Glomerular endothelial cell (primary cell): ENCODE measurements around the gene MRPS27. TPM values are rescaled to one million over a fixed set of nuclear protein-coding genes. Genes with fewer than 3 reads are reported as not detected.

Experiments
- DNase-seq: peaks from one replicate; pipeline ENCODE4 v3.0.0-alpha.2; 2011; ENCODE audit warnings: low read depth, low spot score; ENCODE audit errors: extremely low read depth
- total RNA-seq: library from RNA; depleted of rRNA; stranded (reverse); fragments of >200 nt; gene quantifications from 2 replicates; pipeline ENCODE4 v1.2.3, GENCODE V29; 2015

Gene MRPS27
- total RNA-seq, 1 donor from 2014 or later, result 45.9 TPM

- DNase-seq, result no peak
These were observed 84.3 kb downstream of the MRPS27 start for GRCh38 chr5:72235725-72236124.

- DNase-seq, result no peak
These were observed 85.2 kb downstream of the MRPS27 start for GRCh38 chr5:72234868-72235267.

- no peak for DNase-seq
These were observed 85.8 kb downstream of the MRPS27 start for GRCh38 chr5:72234265-72234700.

DNA sequence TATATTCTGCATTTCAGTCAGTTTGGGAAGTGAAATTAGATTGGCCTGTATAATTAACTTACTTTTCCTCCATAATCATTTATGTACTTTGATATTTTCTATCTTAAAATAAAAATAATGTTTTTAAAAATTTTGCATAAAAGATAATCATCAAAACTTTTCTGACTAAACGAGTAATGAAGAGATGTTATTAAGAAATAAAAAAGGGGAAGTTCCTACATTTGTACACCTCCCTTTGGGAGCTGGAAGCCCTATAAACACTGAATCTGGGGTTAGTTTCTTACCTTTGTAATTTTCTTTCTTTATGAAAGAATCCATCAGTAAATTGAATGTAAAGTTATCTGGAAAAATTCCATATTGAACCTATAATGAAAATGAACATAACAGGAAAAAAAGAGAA is 86.2 kb downstream of the MRPS27 start:
- DNase-seq, result no peak

DNA sequence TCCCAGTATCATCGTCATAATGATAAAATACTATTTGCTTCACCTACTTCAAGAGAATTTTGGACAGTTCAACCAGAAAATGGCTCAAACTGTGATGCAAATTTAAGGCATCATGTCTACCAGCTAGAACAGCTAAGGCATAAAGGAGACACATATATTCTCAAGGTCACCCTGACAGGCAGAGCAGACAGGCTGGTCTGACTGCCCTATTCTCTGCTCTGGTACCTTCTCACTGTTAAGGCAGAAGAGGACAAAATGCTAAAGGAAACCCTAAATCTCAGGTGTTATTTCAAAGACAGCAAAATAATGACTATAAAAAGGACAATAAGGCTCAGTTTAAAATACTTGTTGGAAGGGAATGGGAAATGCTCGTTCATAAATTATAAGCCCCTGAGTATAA is 87.2 kb downstream of the MRPS27 start:
- no peak for DNase-seq

- no peak for DNase-seq
These were observed 87.9 kb downstream of the MRPS27 start for GRCh38 chr5:72231991-72232703.

GRCh38 chr5:72228960-72229359 is 91.1 kb downstream of the MRPS27 start:
- DNase-seq, result no peak

DNA sequence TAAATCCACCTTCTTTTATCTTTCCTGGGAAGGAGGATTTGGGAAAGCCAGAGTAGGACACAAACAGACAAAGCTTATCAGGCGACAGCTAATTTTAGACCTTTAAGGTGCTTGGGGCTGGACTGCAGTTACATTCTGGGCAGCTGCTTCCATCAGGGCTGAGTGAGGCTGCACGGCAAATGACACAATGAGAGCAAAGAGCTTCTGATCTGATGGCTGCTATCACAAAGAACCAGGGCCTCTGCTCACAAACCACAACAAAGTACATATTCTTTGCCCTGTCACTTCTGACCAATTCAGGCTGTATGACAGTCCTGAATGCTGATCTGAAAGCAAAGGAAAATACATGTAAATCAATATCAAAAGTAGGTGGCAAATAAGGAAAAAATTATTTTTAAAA is 93.1 kb downstream of the MRPS27 start:
- no peak for DNase-seq

DNA sequence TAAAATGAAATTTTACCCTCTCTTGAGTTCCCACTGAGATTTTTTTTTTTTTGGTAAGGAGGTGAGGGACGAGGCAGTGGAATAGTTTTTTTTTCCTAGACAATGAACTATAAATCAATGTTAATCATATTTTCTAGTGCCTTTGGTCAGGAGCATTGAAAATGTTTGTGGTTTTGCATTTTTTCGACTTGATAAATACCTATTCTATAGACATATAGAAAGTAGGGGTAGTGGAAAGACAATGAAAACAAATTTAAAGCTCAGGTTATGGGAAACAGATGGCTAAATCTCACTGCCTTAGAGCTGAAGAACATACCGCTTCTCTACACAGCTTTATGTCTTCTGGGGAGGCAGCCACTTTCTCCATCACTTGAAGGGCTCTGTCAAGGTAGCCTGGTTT is 94.3 kb downstream of the MRPS27 start:
- no peak for DNase-seq

GRCh38 chr5:72224946-72225463 is 95.0 kb downstream of the MRPS27 start:
- DNase-seq, result no peak

DNA sequence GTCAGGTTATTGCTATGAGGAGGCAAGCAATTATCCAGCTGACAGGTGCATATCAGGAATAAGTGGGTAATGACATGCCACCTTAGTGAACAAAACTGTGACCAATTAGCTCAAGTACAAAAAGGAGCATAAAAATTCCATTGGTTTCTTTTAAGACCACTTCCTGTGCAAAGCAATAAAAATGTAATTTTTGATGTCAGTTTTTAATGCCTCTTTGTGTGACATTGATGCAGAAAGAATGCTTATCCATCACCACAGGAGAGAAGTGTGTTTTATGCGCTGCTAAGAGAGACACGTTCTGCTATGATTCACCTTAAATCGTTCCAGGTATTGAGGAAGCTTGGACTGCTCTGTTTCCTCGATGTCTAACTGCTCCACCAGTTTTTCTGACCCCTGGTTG is 96.7 kb downstream of the MRPS27 start:
- no peak for DNase-seq

- DNase-seq, result no peak
These were observed 97.5 kb downstream of the MRPS27 start for GRCh38 chr5:72222521-72222920.

DNA sequence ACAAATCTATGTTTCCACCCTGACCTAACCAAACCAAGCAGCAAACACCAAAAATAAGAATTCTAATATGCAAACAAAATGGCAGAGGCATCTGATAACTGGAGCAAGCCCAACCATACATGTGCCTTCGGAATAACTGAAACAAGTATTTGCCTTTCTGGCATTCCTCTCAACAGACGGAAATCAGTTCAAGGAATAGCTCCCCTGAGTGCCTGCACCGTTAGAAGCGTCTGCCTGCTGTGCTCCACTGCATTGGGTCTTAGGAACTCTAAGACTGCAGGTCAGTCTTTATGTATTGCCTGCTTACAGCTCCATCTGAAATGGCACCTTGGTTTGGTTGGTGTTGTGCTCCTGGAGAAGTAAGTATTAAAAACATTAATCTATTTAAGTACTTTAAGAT is 98.5 kb downstream of the MRPS27 start:
- no peak for DNase-seq

- DNase-seq, result no peak
These were observed 98.9 kb downstream of the MRPS27 start for GRCh38 chr5:72221099-72221498.

- no peak for DNase-seq
These were observed 103.3 kb downstream of the MRPS27 start for GRCh38 chr5:72216756-72217155.

DNA sequence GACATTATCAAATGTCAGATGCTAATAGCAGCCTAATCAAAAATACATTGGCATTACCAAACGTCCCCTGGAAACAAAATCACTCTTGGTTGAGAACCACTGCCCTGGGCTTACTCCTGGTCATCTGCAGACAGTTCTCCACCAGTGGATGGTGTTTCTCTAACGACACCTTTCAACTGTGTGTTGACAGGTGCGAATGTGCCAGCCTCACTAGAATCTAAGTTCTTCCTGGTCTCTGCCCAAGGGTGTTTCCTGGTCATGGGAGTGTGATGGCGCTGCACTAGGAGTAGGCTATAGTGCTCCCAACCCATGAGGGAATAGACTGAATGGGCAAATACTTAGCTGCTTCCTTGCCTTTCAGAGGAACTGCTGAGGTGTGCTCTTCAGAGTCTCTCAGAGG is 105.9 kb downstream of the MRPS27 start:
- no peak for DNase-seq

DNA sequence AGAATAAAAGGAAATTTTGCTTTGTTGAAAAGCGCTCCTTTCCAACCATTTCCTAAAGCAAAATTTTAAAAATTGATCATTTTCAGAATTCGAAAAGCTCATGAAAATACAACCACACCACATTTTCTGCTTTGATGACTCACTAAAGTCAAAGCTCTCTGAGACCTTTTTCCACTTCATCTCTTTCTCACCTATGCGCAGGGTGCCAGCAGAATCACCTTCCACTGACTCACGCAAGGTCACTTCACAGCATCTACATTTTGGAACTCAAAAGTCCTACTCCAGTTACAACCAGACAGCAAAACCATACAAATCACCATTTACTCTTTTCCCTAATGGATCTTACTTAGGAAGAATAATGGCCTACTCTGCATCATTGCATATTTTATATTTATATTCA is 106.6 kb downstream of the MRPS27 start:
- DNase-seq, result no peak

GRCh38 chr5:72212171-72212570 is 107.9 kb downstream of the MRPS27 start:
- no peak for DNase-seq

GRCh38 chr5:72210888-72211678 is 109.0 kb downstream of the MRPS27 start:
- peak; percentile 73 for DNase-seq

DNA sequence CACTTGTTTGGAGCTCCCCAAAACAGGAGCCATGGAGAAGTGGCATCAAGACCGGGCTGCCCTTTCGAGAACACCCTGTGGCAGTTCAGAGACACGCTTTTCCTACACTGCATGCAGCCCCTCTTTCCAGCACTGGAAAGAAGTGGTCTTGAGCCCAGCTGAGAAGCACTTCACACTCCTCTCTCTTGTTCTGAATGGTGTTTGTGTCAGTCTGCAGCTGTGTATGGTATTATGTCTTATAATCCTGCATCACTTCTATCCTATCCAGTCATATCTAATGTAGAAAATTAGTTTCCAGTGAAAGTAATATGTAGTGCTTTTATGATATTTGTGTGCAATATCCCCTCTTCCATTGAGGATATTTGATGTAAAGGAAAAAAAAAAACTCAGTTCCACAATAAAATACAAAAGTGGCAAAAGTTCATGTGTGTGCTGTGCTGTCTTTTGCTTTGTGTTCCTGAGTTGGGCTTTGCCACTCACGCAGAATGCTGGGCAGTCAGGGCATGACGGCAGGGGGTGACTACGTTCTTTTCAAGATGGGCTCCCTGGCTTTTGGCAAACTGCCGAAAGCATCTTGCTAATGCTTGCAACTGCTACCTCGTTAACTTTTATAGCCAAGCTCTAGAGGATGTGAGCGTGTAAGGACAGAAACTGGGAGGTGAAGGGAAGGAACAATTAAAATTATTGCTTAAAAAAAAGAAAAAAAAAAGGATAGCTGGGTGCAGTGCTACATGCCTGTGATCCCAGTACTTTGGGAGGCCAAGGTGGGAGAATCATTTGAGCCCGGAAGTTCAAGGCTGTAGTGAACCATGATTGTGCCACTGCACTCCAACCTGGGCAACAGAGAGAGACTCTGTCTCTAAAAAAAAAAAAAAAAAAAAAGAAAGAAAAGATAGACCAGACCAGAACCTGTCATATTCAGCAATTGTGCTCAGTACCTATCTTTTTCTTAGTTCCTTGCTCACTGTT is 110.6 kb downstream of the MRPS27 start:
- DNase-seq, result no peak
